ENCODE measurements around the gene SAT1. TPM values are rescaled to one million over a fixed set of nuclear protein-coding genes. Genes with fewer than 3 reads are reported as not detected.
A peak's percentile ranks its signal among the peaks of the same experiment; 100 is the strongest.
"Not testable (repeated sequence)": the region's sequence is repeated elsewhere in the genome, so short reads cannot be mapped to it uniquely, and the experiment has no call there.

Gene SAT1
- total RNA-seq: 227 TPM

DNA sequence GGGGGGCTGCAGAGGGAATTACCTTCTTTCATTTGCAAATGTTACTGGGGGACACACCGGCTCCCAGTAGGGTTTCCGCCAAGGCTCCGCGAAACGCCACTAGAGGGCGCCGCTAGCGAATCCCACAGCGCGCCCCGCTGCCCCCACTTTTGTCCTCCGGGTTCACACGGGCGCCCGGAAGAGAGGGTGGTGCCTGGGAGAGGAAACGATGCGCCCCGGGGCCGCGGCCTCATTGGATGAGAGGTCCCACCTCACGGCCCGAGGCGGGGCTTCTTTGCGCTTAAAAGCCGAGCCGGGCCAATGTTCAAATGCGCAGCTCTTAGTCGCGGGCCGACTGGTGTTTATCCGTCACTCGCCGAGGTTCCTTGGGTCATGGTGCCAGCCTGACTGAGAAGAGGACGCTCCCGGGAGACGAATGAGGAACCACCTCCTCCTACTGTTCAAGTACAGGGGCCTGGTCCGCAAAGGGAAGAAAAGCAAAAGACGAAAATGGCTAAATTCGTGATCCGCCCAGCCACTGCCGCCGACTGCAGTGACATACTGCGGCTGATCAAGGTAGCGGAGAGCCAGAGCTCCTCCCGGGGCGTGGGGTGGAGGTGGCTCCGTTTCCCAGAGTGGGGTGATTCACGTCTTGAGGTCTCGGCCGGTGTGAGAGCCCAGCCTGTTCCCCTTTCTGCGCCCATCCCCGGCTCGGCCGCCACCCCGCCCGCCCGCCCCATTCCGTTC, at the start of gene SAT1:
TSS of gene SAT1 (plus strand) at position 311 of the 726 bp plus-strand sequence. CDS start at position 490, 179 bp downstream.
- peak; percentile 92 for ATAC-seq

DNA sequence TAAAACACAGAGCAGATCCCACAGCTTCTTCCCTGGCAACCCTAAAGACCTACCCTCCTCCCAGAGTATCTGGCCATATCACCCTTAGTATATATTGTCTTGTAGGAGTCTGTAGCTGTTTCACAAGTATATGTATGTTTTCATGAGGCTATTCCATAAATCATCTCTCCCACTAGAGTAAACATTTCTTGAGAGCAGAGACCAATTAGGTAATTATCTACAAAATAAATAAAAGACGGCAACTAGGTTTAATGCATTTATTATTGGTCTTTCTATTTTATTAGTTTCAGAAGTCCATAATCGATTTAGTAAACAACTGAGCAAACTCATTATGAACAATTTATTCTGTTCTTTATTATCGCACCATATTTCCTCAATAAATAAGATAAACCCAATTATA, 46.9 kb upstream of the SAT1 start:
- DNase-seq (ENCODE audit: low spot score) (no peak), ATAC-seq (no peak)

More for the DNA sequence above, at the start of gene SAT1:
- peak; percentile 95 for DNase-seq (ENCODE audit: low spot score)

DNA sequence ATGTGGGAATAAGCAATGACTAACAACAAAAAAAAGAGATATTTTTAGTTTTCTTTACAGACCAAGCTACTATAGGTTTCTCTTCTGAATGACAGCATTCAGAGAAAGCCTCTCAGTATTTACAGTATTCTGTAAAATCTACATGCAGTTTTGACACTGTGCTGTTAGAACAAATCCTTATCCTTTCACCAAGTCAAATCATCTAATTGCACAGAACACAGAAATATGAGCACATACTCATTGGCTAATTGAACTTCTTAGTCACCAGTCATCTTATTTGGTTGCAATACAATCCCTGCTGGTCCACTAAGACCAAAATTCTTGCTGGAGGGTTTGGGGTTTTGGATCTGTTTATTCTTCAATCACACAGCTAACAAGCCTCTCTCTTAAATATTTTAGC, 45.6 kb upstream of the SAT1 start:
- DNase-seq (ENCODE audit: low spot score) (no peak), ATAC-seq (no peak)

DNA sequence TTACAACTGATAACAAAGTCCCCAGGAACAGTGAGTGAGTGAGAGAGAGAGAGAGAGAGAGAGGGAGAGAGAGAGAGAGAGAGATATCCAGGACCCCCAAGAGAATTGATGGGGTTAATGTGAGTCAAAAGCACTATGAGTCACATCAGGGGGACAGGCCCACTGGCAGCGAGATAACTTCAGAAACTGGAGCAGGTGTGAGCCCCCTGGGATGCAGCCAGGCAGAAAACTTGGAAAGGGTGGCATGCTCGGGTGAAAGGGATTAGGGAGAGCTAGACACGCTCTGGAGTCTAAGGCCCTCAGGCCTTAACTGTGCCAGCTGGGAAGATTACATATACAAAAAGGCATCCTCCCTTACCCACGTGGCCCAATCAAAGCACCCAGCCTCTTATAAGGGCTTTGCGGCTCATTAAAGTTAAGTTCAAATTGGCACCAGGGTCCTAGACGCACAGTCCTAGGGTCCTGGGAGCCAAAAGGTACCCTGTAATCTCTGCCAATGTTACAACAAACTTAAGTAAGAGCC, 40.7 kb upstream of the SAT1 start:
- peak; percentile 46 for ATAC-seq
- DNase-seq (ENCODE audit: low spot score): no peak

DNA sequence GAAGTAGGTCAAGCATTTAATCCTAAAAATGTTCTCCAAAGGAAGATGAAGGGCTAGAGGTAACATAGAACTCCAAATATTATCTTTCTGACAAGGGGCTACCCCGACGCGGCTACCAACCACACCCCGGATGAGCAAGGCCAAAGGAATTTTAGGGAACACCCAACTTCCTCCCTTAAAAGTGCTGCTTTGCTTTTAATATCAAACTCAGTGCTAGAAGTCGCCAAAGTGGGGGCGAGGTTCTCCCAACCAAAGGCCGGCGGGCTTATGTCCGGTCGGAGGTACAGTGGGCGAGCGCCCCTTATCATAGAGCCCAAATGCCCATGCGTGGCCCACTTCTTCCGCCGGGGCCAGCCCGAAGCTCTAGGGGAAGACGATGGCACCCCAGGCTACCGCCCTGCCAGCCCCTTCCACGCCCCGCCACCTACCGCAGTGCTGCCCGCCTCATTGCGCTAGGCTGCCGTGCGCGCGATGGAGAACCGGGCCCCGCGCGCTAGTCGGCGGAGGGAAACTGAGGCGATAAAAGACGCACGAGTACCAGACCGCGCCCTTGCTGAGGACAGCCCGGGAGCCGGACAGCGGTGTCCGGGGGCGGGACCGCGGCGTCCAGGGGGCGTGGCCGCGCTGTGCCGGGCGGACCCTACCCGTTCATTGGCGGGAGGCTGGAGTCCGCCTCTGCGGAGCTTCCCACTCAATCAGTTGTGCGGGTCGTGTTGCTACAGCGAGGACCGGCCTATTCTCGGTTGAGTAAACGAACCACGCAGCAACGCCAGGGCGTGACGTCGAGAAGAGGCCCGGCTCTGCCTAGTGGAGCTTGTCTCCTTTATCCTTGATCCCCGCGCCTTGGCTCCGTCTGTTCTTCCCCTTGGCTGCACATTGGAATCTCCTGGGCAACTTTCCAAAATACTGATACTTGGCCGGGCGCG, 40.0 kb upstream of the SAT1 start, which contains the start of gene ACOT9:
TSS of gene ACOT9 (minus strand) at position 580 of the 926 bp plus-strand sequence. CDS start at position 448, 132 bp downstream.
- DNase-seq (ENCODE audit: low spot score): peak; percentile 91
- peak; percentile 99 for ATAC-seq

DNA sequence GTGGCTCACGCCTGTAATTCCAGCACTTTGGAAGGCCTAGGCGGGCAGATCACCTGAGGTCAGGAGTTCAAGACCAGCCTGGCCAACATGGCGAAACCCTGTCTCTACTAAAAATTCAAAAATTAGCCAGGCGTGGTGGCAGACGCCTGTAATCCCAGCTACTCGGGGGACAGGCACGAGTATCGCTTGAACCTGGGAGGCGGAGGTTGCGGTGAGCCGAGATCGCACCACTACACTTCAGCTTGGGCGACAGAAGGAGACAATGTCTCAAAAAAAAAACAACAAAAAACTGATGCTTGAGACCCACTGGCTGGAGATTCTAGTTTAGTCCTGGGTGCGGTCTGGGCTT, 39.4 kb upstream of the SAT1 start:
- ATAC-seq; DNase-seq (ENCODE audit: low spot score): not testable (repeated sequence)

GRCh38 chrX:23745786-23746185, 37.2 kb upstream of the SAT1 start:
- ATAC-seq: no peak
- DNase-seq (ENCODE audit: low spot score): no peak

GRCh38 chrX:23749129-23749528, 33.8 kb upstream of the SAT1 start:
- ATAC-seq: no peak
- DNase-seq (ENCODE audit: low spot score): no peak

- ATAC-seq (no peak), DNase-seq (ENCODE audit: low spot score) (no peak)
Measured at GRCh38 chrX:23749576-23749975, 33.4 kb upstream of the SAT1 start.

- DNase-seq (ENCODE audit: low spot score): no peak
- ATAC-seq: no peak
Measured at GRCh38 chrX:23752740-23753415, 30.1 kb upstream of the SAT1 start.

GRCh38 chrX:23754664-23755063, 28.3 kb upstream of the SAT1 start:
- peak; percentile 84 for ATAC-seq

DNA sequence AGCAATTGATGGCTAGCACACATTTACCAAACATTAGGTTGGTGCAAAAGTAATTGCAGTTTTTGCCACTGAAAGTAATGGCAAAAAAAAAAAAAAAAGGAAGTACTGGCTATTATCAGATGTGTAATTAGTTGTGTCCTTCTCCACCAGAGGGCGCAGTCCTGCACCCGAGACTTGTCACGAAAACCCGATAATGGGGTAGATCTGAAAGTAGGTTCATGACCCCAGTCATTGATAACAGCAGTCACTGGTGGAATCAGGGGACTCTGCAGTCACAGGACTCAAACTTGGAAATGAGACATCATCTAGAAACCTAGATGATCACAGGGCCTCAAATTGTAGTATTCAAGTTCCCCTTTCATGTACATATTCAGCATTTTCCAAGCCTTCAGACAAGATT, 26.8 kb upstream of the SAT1 start:
- DNase-seq (ENCODE audit: low spot score) (peak; percentile 63), ATAC-seq (peak; percentile 90)

More at GRCh38 chrX:23754664-23755063, 28.3 kb upstream of the SAT1 start:
- DNase-seq (ENCODE audit: low spot score): no peak

DNA sequence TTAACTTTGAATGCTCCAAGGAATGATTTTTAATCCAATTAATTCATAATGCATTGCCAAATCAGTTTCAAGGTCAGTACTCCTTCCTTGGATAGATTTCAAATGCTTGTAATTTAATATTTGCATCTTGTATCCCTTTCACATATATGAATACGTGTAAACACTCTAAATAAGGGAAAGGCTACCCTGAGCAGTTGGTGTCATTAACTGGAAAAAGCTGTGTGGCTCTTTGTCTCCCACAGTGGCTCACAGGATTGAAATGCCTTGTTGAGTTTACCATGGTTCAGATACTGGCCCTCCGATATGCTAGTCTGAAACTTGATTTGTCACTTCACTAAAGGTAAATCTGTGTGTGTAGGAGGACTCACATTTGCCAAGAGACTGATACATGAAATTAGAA, 23.2 kb upstream of the SAT1 start:
- ATAC-seq: no peak
- DNase-seq (ENCODE audit: low spot score): no peak

- ATAC-seq (peak; percentile 89), DNase-seq (ENCODE audit: low spot score) (no peak)
Measured at GRCh38 chrX:23764188-23764984, 18.6 kb upstream of the SAT1 start.

DNA sequence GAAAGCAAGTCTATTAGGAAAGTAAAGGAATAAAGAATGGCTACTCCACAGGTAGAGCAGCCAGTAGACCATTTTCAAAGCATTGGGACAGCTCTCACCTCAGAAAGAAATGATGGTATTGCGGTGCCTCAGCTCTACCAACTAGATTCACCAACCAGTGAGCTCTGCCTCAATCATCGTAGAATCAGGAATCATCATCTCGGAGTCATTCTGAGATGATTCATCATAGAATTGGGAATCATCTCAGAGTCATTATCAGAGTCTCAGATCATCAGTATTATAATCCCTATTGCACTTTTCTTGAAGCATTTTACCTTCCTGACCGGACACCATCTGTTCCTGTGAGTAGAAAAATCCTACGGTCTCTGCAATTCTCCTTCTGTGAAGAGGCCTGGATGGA, 17.5 kb upstream of the SAT1 start:
- DNase-seq (ENCODE audit: low spot score) (no peak), ATAC-seq (no peak)

DNA sequence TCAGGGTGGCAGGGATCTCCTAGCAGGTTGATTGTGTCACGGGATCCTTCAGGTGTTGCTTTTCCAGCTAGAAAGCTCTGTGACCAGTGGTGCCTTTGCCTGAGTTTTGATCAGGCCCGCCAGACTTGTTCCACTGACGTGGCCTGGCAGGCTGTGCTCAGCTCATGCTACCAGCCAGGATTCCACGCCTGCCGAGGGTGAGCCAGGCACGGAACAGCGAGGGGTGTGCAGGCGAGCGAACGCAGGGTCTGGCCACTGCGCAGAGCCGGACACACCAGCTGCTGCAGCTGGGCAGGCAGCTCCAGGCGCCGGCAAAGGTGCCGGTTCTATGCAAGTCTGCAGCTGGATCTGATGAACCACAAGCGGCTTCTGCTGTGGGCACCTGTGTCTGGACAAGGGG, 17.1 kb upstream of the SAT1 start:
- ATAC-seq (peak; percentile 66), DNase-seq (ENCODE audit: low spot score) (no peak)

- DNase-seq (ENCODE audit: low spot score) (no peak), ATAC-seq (no peak)
Measured at GRCh38 chrX:23766650-23767551, 16.1 kb upstream of the SAT1 start.

- DNase-seq (ENCODE audit: low spot score) (peak; percentile 48), ATAC-seq (peak; percentile 61)
Measured at GRCh38 chrX:23770142-23770541, 12.8 kb upstream of the SAT1 start.

- ATAC-seq: peak; percentile 68
- DNase-seq (ENCODE audit: low spot score): not testable (repeated sequence)
Measured at GRCh38 chrX:23771086-23771485, 11.9 kb upstream of the SAT1 start.
